GM12873 (cell line): Measurements from ENCODE around the gene PSIP1.

Experiments used
- TF ChIP-seq, protein P1 (sequence below): IDR thresholded peaks from 2 replicates; pipeline ENCODE4 v1.5.1; 2012; ENCODE audit warnings: low read depth, mild to moderate bottlenecking, moderate library complexity, low read length, control low read depth; ENCODE audit not compliant: insufficient read depth; ENCODE audit errors: missing control alignments

The PSIP1 gene

DNA sequence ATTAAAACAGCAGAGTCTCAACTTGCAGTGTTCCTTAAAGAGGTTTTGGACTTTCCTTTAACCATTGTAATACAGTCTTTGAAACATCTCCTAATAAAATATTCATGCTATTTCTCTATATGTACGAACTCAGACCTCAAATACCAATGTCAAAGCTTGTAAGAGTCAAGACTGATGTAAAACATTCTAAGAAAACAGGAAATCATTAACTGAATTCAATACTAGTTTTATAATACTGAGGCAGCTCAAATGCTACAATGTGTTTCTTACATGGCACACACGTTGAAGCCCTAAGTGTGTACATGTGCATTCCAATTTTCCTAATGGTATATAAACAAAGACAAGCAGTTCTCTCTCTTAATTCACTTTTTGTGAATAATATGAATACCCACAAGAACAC is 11.6 kb downstream of the PSIP1 start:
- TF ChIP-seq, protein P1, sequence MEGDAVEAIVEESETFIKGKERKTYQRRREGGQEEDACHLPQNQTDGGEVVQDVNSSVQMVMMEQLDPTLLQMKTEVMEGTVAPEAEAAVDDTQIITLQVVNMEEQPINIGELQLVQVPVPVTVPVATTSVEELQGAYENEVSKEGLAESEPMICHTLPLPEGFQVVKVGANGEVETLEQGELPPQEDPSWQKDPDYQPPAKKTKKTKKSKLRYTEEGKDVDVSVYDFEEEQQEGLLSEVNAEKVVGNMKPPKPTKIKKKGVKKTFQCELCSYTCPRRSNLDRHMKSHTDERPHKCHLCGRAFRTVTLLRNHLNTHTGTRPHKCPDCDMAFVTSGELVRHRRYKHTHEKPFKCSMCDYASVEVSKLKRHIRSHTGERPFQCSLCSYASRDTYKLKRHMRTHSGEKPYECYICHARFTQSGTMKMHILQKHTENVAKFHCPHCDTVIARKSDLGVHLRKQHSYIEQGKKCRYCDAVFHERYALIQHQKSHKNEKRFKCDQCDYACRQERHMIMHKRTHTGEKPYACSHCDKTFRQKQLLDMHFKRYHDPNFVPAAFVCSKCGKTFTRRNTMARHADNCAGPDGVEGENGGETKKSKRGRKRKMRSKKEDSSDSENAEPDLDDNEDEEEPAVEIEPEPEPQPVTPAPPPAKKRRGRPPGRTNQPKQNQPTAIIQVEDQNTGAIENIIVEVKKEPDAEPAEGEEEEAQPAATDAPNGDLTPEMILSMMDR = no peak

- TF ChIP-seq, protein P1 = no peak
Observed at GRCh38 chr9:15498246-15498995, 12.3 kb downstream of the PSIP1 start.

GRCh38 chr9:15492485-15493150 is 18.2 kb downstream of the PSIP1 start:
- TF ChIP-seq, protein P1 = no peak

GRCh38 chr9:15491950-15492349 is 18.8 kb downstream of the PSIP1 start:
- TF ChIP-seq, protein P1 = no peak

GRCh38 chr9:15485836-15486666 is 24.7 kb downstream of the PSIP1 start:
- TF ChIP-seq, protein P1 = peak; percentile 32

GRCh38 chr9:15484802-15485201 is 26.0 kb downstream of the PSIP1 start:
- TF ChIP-seq, protein P1 = no peak

DNA sequence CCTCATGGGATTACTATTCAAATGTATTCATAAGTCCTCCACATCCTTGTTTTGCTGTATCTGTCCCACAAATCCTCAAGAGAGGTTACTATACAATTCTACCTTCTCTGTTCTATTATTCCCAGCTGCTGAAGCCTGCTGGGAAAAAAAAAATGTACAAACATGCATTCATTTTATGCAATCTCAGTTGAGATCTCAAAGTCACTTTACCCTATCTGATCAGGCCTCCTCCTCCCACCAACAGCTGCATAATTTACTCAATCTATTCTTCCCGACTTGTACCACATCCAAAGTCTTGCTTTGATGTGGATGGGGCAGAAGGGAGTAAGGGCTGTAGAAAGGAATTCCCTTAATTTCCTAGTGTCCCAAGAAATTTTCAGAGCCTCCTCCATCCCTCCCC is 28.6 kb downstream of the PSIP1 start:
- TF ChIP-seq, protein P1 = no peak
